ENCODE data around the gene MPND. TPM values are rescaled to one million over a fixed set of nuclear protein-coding genes. Genes with fewer than 3 reads are reported as not detected.

The MPND gene
- total RNA-seq, 2 experiments from 2014 or later: 10.3 to 11.0 TPM

DNA sequence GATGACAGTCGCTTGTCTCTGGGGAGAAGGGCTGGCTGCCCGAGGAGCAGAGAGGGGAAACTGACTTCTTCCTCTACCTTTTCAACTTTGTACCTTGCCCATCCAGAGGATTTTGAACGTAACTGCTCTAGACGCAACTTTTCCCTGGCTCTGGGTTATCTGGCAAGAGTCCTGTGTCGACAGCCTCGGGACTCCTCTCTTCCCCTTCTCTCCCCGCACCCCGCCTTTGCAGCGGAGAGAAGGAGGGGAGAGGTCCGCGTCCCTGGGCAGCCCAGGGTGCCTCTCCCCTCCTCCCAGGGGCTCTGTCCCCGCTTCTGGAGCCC is 56.4 kb downstream of the MPND start:
- H3K9me3 Mint-ChIP-seq: no peaks in the 10 kb centered on the region
- Histone ChIP-seq H3K4me1 (ENCODE audit: insufficient read depth, low read length) (peaks cover 60% of the 10 kb centered on the region), H3K9me3 (ENCODE audit: control insufficient read depth in 1 of 2, insufficient read depth in 1 of 2, low read length in 2 of 2) (no peaks in the 10 kb centered on the region), H3K36me3 (ENCODE audit: insufficient read depth, low read length) (peaks cover 29% of the 10 kb centered on the region), H3K27ac (ENCODE audit: low read depth in 1 of 2, low read length in 2 of 2) (peak overlapping the region; percentile 70 to 91), H3K27me3 (ENCODE audit: control insufficient read depth in 1 of 2, insufficient read depth in 2 of 2, low read length in 2 of 2) (no peaks in the 10 kb centered on the region), H3K4me3 (ENCODE audit: low read length) (peak overlapping the region; percentile 98)
- peak in 2 of 14 experiments; percentile 16 to 19 for DNase-seq
- CTCF ChIA-PET: interaction anchor here (0.5 to 3.2 kb wide), 23 partner anchors 8 to 393 kb away, joined by 3 to 63 read pairs (median 5); partner anchors contain the start of genes FSD1, HDGFL2, MPND and YJU2
- H3K4me1 Mint-ChIP-seq (ENCODE audit: low read depth): peaks cover 74% of the 10 kb centered on the region
- POLR2A ChIA-PET: interaction anchor here (0.6 to 3.3 kb wide), 13 partner anchors 9 to 842 kb away, joined by 3 to 33 read pairs (median 4); partner anchors contain the start of genes HDGFL2, MFSD12, MPND and STAP2
- H3K36me3 Mint-ChIP-seq (ENCODE audit: low read depth): peaks cover 39% of the 10 kb centered on the region
- peak overlapping the region; percentile 83 for H3K27ac Mint-ChIP-seq
- TF ChIP-seq, protein P1, sequence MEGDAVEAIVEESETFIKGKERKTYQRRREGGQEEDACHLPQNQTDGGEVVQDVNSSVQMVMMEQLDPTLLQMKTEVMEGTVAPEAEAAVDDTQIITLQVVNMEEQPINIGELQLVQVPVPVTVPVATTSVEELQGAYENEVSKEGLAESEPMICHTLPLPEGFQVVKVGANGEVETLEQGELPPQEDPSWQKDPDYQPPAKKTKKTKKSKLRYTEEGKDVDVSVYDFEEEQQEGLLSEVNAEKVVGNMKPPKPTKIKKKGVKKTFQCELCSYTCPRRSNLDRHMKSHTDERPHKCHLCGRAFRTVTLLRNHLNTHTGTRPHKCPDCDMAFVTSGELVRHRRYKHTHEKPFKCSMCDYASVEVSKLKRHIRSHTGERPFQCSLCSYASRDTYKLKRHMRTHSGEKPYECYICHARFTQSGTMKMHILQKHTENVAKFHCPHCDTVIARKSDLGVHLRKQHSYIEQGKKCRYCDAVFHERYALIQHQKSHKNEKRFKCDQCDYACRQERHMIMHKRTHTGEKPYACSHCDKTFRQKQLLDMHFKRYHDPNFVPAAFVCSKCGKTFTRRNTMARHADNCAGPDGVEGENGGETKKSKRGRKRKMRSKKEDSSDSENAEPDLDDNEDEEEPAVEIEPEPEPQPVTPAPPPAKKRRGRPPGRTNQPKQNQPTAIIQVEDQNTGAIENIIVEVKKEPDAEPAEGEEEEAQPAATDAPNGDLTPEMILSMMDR (IDR thresholded peaks at IDR 0.05): no peak
- ATAC-seq (ENCODE audit: poor library complexity): no peak
- intact Hi-C loops (cut with DNase I, micrococcal nuclease): loop anchor here (1.0 to 10.0 kb wide), 9 partner anchors 30 to 1225 kb away; partner anchors contain the start of genes EEF2 (in 1 of the 2), FEM1A (in 1 of the 2), PIAS4 (in 1 of the 2) and SAFB (in 1 of the 2)
- no peaks in the 10 kb centered on the region for H3K27me3 Mint-ChIP-seq
- peak overlapping the region; percentile 96 for H3K4me3 Mint-ChIP-seq

DNA sequence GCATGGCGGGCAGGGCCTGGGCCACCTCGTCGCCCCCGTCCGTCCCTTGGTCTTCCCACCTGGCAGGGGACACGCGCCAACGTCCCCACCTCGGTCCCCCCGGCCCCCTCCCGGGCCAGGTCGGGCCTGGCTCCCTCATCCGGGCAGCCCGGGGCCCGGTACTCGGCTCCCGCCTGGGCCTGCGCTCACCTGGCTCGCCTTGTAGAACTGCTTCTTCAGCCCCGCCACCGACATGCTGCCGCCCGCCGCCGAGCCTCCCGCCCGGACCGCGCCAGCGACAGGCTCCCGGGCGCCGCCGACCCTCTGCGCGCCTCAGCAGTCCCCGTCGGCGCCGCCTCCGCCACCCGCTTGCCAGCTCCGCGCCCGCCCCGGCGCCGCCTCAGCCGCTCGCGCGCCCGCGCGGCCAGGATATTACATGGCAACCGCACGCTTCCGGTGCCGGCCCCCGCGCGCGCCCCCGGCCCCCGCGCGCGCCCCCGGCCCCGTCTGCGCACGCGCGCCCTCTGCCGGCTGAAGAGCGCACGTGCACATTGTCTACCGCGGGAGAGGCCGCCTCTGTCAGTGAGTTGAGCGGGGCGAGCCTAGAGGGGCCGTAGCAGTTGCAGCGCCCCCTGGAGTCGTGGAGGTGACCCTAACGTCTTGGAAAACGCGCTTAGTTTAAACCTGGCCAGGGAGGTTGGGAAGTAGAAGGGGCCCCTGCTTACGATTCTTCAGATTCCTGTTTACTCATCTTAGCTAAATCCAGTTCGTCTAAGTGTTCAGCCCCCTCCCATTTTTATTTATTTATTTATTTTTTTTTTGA is 57.0 kb downstream of the MPND start, which contains the start of gene SH3GL1:
Gene SH3GL1 (minus strand): TSS at position 413 of the 802 bp plus-strand sequence. CDS start 179 bp downstream, at position 234.
- peak; percentile 61 for ATAC-seq (ENCODE audit: poor library complexity)
- Histone ChIP-seq H3K9me3 (ENCODE audit: control insufficient read depth in 1 of 2, insufficient read depth in 1 of 2, low read length in 2 of 2) (no peaks in the 10 kb centered on the region), H3K27ac (ENCODE audit: low read depth in 1 of 2, low read length in 2 of 2) (peak within 1 kb of the TSS; percentile 91 to 93), H3K4me1 (ENCODE audit: insufficient read depth, low read length) (peaks cover 57% of the 10 kb centered on the region), H3K27me3 (ENCODE audit: control insufficient read depth in 1 of 2, insufficient read depth in 2 of 2, low read length in 2 of 2) (no peaks in the 10 kb centered on the region), H3K36me3 (ENCODE audit: insufficient read depth, low read length) (peaks cover 23% of the 10 kb centered on the region), H3K4me3 (ENCODE audit: low read length) (peak within 1 kb of the TSS; percentile 98)
- no peaks in the 10 kb centered on the region for H3K27me3 Mint-ChIP-seq
- TF ChIP-seq, protein P1 (IDR thresholded peaks at IDR 0.05): peak; percentile 88
- POLR2A ChIA-PET: interaction anchor here (0.6 to 3.3 kb wide), 14 partner anchors 9 to 843 kb away, joined by 3 to 33 read pairs (median 4); partner anchors contain the start of genes HDGFL2, MFSD12, MPND and STAP2
- H3K36me3 Mint-ChIP-seq (ENCODE audit: low read depth): peaks cover 34% of the 10 kb centered on the region
- intact Hi-C loops (cut with DNase I, micrococcal nuclease): loop anchor here (1.0 to 10.0 kb wide), 9 partner anchors 31 to 1224 kb away; partner anchors contain the start of genes EEF2 (in 1 of the 2), FEM1A (in 1 of the 2), PIAS4 (in 1 of the 2) and SAFB (in 1 of the 2)
- peak within 1 kb of the TSS; percentile 96 for H3K4me3 Mint-ChIP-seq
- peaks cover 69% of the 10 kb centered on the region for H3K4me1 Mint-ChIP-seq (ENCODE audit: low read depth)
- peak; percentile 82 to 98 (median 92) for DNase-seq
- H3K27ac Mint-ChIP-seq: peak within 1 kb of the TSS; percentile 95
- H3K9me3 Mint-ChIP-seq: no peaks in the 10 kb centered on the region
- CTCF ChIA-PET: interaction anchor here (0.5 to 3.2 kb wide), 23 partner anchors 8 to 394 kb away, joined by 3 to 63 read pairs (median 5); partner anchors contain the start of genes FSD1, HDGFL2, MPND and YJU2

DNA sequence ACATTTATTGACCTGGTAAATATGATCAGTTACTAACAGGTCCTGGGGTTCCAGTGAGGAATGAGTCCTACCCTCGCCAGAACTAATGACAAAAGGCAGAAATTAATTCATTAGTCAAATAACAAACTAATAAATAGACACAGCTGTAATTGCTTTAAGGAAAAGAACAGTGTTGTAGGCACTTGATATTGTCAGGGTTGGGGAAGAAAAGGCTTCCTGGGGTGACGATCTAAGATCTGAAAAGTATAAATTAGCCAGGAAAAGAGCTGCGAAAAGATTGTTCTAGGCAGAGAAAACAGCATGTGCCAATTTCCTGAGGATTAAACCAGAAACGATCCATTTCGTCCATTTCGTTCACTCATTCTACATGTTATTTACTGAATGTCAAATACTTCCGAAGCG is 58.4 kb downstream of the MPND start:
- Mint-ChIP-seq H3K4me3 (peak overlapping the region; percentile 91), H3K27me3 (no peaks in the 10 kb centered on the region), H3K36me3 (ENCODE audit: low read depth) (peaks cover 21% of the 10 kb centered on the region), H3K4me1 (ENCODE audit: low read depth) (peaks cover 61% of the 10 kb centered on the region), H3K27ac (peak overlapping the region; percentile 95), H3K9me3 (no peaks in the 10 kb centered on the region)
- Histone ChIP-seq H3K27me3 (ENCODE audit: control insufficient read depth in 1 of 2, insufficient read depth in 2 of 2, low read length in 2 of 2) (no peaks in the 10 kb centered on the region), H3K9me3 (ENCODE audit: control insufficient read depth in 1 of 2, insufficient read depth in 1 of 2, low read length in 2 of 2) (no peaks in the 10 kb centered on the region), H3K36me3 (ENCODE audit: insufficient read depth, low read length) (peaks cover 14% of the 10 kb centered on the region), H3K27ac (ENCODE audit: low read depth in 1 of 2, low read length in 2 of 2) (peak overlapping the region; percentile 82 to 93), H3K4me3 (ENCODE audit: low read length) (peak overlapping the region; percentile 44), H3K4me1 (ENCODE audit: insufficient read depth, low read length) (peaks cover 55% of the 10 kb centered on the region)
- POLR2A ChIA-PET: interaction anchor here (1.0 to 3.3 kb wide), 10 partner anchors 21 to 1318 kb away, joined by 4 to 33 read pairs (median 5); partner anchors contain the start of genes CATSPERD, DPP9, HDGFL2 and KDM4B
- TF ChIP-seq, protein P1 (IDR thresholded peaks at IDR 0.05): no peak
- no peak for DNase-seq
- intact Hi-C loops (cut with DNase I, micrococcal nuclease): loop anchor here (1.0 to 10.0 kb wide), 14 partner anchors 56 to 1223 kb away; partner anchors contain the start of genes UBXN6 (in 2 of the 2), YJU2 (in 2 of the 2), EEF2 (in 1 of the 2) and FEM1A (in 1 of the 2)
- CTCF ChIA-PET: interaction anchor here (1.3 to 3.2 kb wide), 3 partner anchors 33 to 155 kb away, joined by 3 to 63 read pairs (median 4); partner anchors contain the start of gene YJU2
- ATAC-seq (ENCODE audit: poor library complexity): no peak
